SK-N-MC (cell line): ENCODE data around the gene VN1R2.

Experiments used
- EZH2 ChIP-seq: fragments of 200-600 bp; sonication (generic); IDR thresholded peaks from one replicate; pipeline ENCODE4 v1.6.1; 2017; ENCODE audit warnings: antibody characterized with exemption
- FOXP2 ChIP-seq: optimal IDR thresholded peaks from 2 replicates; pipeline ENCODE3; 2011; ENCODE audit warnings: mild to moderate bottlenecking, moderate library complexity; ENCODE audit not compliant: insufficient read depth; ENCODE audit errors: extremely low read length, control extremely low read depth
- POLR2AphosphoS5 ChIP-seq: IDR thresholded peaks from 2 replicates; pipeline ENCODE4 v1.6.1; 2012; ENCODE audit warnings: mild to moderate bottlenecking, low read depth, low read length, borderline replicate concordance

- no peak for TF ChIP-seq POLR2AphosphoS5
- TF ChIP-seq EZH2, result no peak
- no peak for TF ChIP-seq FOXP2
Observed at GRCh38 chr19:53285087-53285486, 27.0 kb downstream of the VN1R2 start.
